HepG2 (cell line): Measurements from ENCODE around the gene EMID1. TPM values are rescaled to one million over a fixed set of nuclear protein-coding genes. Genes with fewer than 3 reads are reported as not detected.

Experiments used
- ARHGAP35 ChIP-seq: sonication (generic); formaldehyde crosslinking; IDR thresholded peaks from 2 replicates; pipeline ENCODE4 v1.9.0; 2022; ENCODE audit warnings: mild to moderate bottlenecking, inconsistent platforms, moderate library complexity, missing genetic modification reagents, borderline replicate concordance
- BCL6 ChIP-seq: IDR thresholded peaks from 2 replicates; pipeline ENCODE4 v1.6.1; 2016; ENCODE audit warnings: missing genetic modification reagents, missing compliant biosample characterization
- GTF2F1 ChIP-seq: fragments of 150-350 bp; IDR thresholded peaks from 2 replicates; pipeline ENCODE4 v1.6.1; 2014; ENCODE audit warnings: low read length
- HINFP ChIP-seq: sonication (generic); formaldehyde crosslinking; IDR thresholded peaks from 2 replicates; pipeline ENCODE4 v1.4.0; 2020; ENCODE audit warnings: low read depth, mild to moderate bottlenecking, missing genetic modification reagents
- HMG20B ChIP-seq: conservative IDR thresholded peaks from 2 replicates; pipeline ENCODE4 v1.6.1; 2016; ENCODE audit warnings: missing genetic modification reagents, missing compliant biosample characterization
- IRF2 ChIP-seq: IDR thresholded peaks from 2 replicates; pipeline ENCODE4 v1.6.1; 2018; ENCODE audit warnings: missing genetic modification reagents, missing compliant biosample characterization
- NONO ChIP-seq, 2 experiments: fragments of 450-650 bp in 1 of 2; sonication (generic) in 1 of 2; formaldehyde crosslinking in 1 of 2; IDR thresholded peaks in 1 of 2; conservative IDR thresholded peaks in 1 of 2; 2 replicates each; pipeline versions ENCODE4 v1.6.1 to v1.8.0; 2017 to 2022; ENCODE audit warnings: mild to moderate bottlenecking in 1 of 2, missing genetic modification reagents in 1 of 2, moderate library complexity in 1 of 2
- PRDM10 ChIP-seq: sonication (generic); formaldehyde crosslinking; IDR thresholded peaks from 2 replicates; pipeline ENCODE4 v1.4.0; 2020; ENCODE audit warnings: low read depth, missing genetic modification reagents
- RFX3 ChIP-seq: IDR thresholded peaks from 2 replicates; pipeline ENCODE4 v1.6.1; 2016; ENCODE audit warnings: missing biosample characterization, missing genetic modification reagents
- SETDB1 ChIP-seq: sonication (generic); formaldehyde crosslinking; IDR thresholded peaks from 2 replicates; pipeline ENCODE4 v1.5.1; 2020; ENCODE audit warnings: missing genetic modification reagents, mild to moderate bottlenecking, borderline replicate concordance
- TARDBP ChIP-seq: sonication (generic); formaldehyde crosslinking; IDR thresholded peaks from 2 replicates; pipeline ENCODE4 v1.8.0; 2022; ENCODE audit warnings: mild to moderate bottlenecking, missing genetic modification reagents
- TEAD3 ChIP-seq: optimal IDR thresholded peaks from 2 replicates; pipeline ENCODE3; 2016; ENCODE audit warnings: borderline replicate concordance
- THAP7 ChIP-seq: sonication (generic); formaldehyde crosslinking; IDR thresholded peaks from 2 replicates; pipeline ENCODE4 v1.8.1; 2023; ENCODE audit warnings: mild to moderate bottlenecking, missing genetic modification reagents
- ZNF260 ChIP-seq: sonication (generic); formaldehyde crosslinking; IDR thresholded peaks from 2 replicates; pipeline ENCODE4 v1.4.0; 2020; ENCODE audit warnings: missing genetic modification reagents, low read depth, mild to moderate bottlenecking, borderline replicate concordance
- ZNF431 ChIP-seq: sonication (generic); formaldehyde crosslinking; IDR thresholded peaks from 2 replicates; pipeline ENCODE4 v1.9.0; 2022; ENCODE audit warnings: missing genetic modification reagents, low read depth, mild to moderate bottlenecking, borderline replicate concordance
- ZNF543 ChIP-seq: sonication (generic); formaldehyde crosslinking; IDR thresholded peaks from 2 replicates; pipeline ENCODE4 v1.4.0; 2020; ENCODE audit warnings: mild to moderate bottlenecking, missing genetic modification reagents
- ZNF564 ChIP-seq: sonication (generic); formaldehyde crosslinking; IDR thresholded peaks from 2 replicates; pipeline ENCODE4 v1.8.1; 2023; ENCODE audit warnings: mild to moderate bottlenecking, missing genetic modification reagents
- ZNF687 ChIP-seq: sonication (generic); formaldehyde crosslinking; IDR thresholded peaks from 2 replicates; pipeline ENCODE4 v1.5.1; 2020; ENCODE audit warnings: mild to moderate bottlenecking, missing genetic modification reagents, moderate library complexity
- polyA plus RNA-seq, 8 experiments: library from polyadenylated mRNA; depleted of rRNA in 3 of 8; stranded (reverse) in 7 of 8; unstranded in 1 of 8; fragments of >200 nt; fragmentation: Illumina TruSeq in 4 of 8; extraction: Trizol in 4 of 8; gene quantifications; 2 replicates each; pipeline versions ENCODE4 v1.2.1 to v1.2.3, GENCODE V29; 2011 to 2016; ENCODE audit warnings: low read depth in 4 of 8, missing spikeins in 1 of 8, mixed read lengths in 1 of 8; ENCODE audit not compliant: insufficient read depth in 1 of 8
- total RNA-seq, 5 experiments: library from RNA; depleted of rRNA; stranded (reverse); fragments of >200 nt; fragmentation: Illumina TruSeq; extraction: Trizol; gene quantifications; 2 replicates each; pipeline ENCODE4 v1.2.3, GENCODE V29; 2016; ENCODE audit warnings: low read depth in 1 of 5

The EMID1 gene
- total and polyA plus RNA-seq, 2 of the 13 experiments (the other 11 are each of a cell fraction or from before 2014, with no cell fraction given) = 0.45 to 0.82 TPM

- peak; percentile 40 for TF ChIP-seq ZNF687
- no peak for TF ChIP-seq ZNF260
- TF ChIP-seq ZNF543 (CRISPR knock-in tag) = no peak
- TF ChIP-seq GTF2F1 = no peak
- TF ChIP-seq TEAD3 = peak; percentile 38
- TF ChIP-seq ARHGAP35 (CRISPR knock-in tag) = no peak
- no peak for TF ChIP-seq ZNF431 (CRISPR knock-in tag)
- TF ChIP-seq PRDM10 (CRISPR knock-in tag) = no peak
- TF ChIP-seq HMG20B (CRISPR knock-in tag) = no peak
- peak; percentile 12; the same call in 1 of the 2 replicates for TF ChIP-seq TARDBP
- TF ChIP-seq BCL6 (CRISPR knock-in tag) = no peak
- TF ChIP-seq HINFP = no peak
- TF ChIP-seq NONO (IDR thresholded peaks at IDR 0.05) = no peak
- peak; percentile 33; the same call in 1 of the 2 replicates for TF ChIP-seq NONO (CRISPR knock-in tag; conservative IDR thresholded peaks at IDR 0.05)
- no peak for TF ChIP-seq RFX3 (CRISPR knock-in tag)
- TF ChIP-seq ZNF564 = no peak
- TF ChIP-seq IRF2 (CRISPR knock-in tag) = no peak
- TF ChIP-seq SETDB1 (CRISPR knock-in tag) = no peak
- no peak for TF ChIP-seq THAP7 (CRISPR knock-in tag)
Observed at GRCh38 chr22:29219881-29220670, 14.4 kb downstream of the EMID1 start (continued).
